ENCODE measurements around the gene PCDHA10. TPM values are rescaled to one million over a fixed set of nuclear protein-coding genes. Genes with fewer than 3 reads are reported as not detected.

The PCDHA10 gene
- total RNA-seq, 1 donor from 2014 or later, result not detected

Other genes starting within 250 kb of the PCDHA10 start
- gene CD14, start 222.7 kb upstream of the PCDHA10 start, total RNA-seq, result 0.17 TPM in 1 of 2 replicates, not detected in the other
- 10.6 and 14.6 TPM in 2 replicates for gene TMCO6, start 216.4 kb upstream of the PCDHA10 start, total RNA-seq
- 60.2 and 73.4 TPM in 2 replicates for gene NDUFA2, start 208.3 kb upstream of the PCDHA10 start, total RNA-seq
- gene IK, start 208.1 kb upstream of the PCDHA10 start, total RNA-seq, result 58.7 and 73.3 TPM in 2 replicates
- 15.9 and 17.0 TPM in 2 replicates for gene WDR55, start 191.0 kb upstream of the PCDHA10 start, total RNA-seq
- 0.15 and 0.67 TPM in 2 replicates for gene DND1, start 182.3 kb upstream of the PCDHA10 start, total RNA-seq
- 70.8 and 73.6 TPM in 2 replicates for gene HARS1, start 164.5 kb upstream of the PCDHA10 start, total RNA-seq
- 21.3 and 27.2 TPM in 2 replicates for gene HARS2, start 164.4 kb upstream of the PCDHA10 start, total RNA-seq
- 16.5 and 25.6 TPM in 2 replicates for gene ZMAT2, start 155.4 kb upstream of the PCDHA10 start, total RNA-seq
- gene PCDHA1, start 69.8 kb upstream of the PCDHA10 start, total RNA-seq, result not detected in 2 replicates
- not detected in 2 replicates for gene PCDHA2, start 61.0 kb upstream of the PCDHA10 start, total RNA-seq
- gene PCDHA3, start 54.8 kb upstream of the PCDHA10 start, total RNA-seq, result under 0.01 TPM in 1 of 2 replicates, not detected in the other
- under 0.01 TPM in 2 replicates for gene PCDHA4, start 48.8 kb upstream of the PCDHA10 start, total RNA-seq
- not detected in 2 replicates for gene PCDHA5, start 34.3 kb upstream of the PCDHA10 start, total RNA-seq
- 0.15 TPM in 1 of 2 replicates, not detected in the other for gene PCDHA6, start 27.9 kb upstream of the PCDHA10 start, total RNA-seq
- gene PCDHA7, start 21.6 kb upstream of the PCDHA10 start, total RNA-seq, result 0.15 TPM in 1 of 2 replicates, not detected in the other
- not detected in 2 replicates for gene PCDHA8, start 14.7 kb upstream of the PCDHA10 start, total RNA-seq
- not detected in 2 replicates for gene PCDHA9, start 7.5 kb upstream of the PCDHA10 start, total RNA-seq
- gene PCDHA11, start 13.1 kb downstream of the PCDHA10 start, total RNA-seq, result not detected in 2 replicates
- not detected in 2 replicates for gene PCDHA12, start 19.4 kb downstream of the PCDHA10 start, total RNA-seq
- not detected in 2 replicates for gene PCDHA13, start 26.2 kb downstream of the PCDHA10 start, total RNA-seq
- gene PCDHAC1, start 70.4 kb downstream of the PCDHA10 start, total RNA-seq, result not detected in 2 replicates
- gene PCDHAC2, start 110.6 kb downstream of the PCDHA10 start, total RNA-seq, result not detected in 2 replicates
- not detected in 2 replicates for gene PCDHB1, start 195.5 kb downstream of the PCDHA10 start, total RNA-seq
- 0.34 and 0.45 TPM in 2 replicates for gene PCDHB2, start 238.7 kb downstream of the PCDHA10 start, total RNA-seq
- 0.15 and 0.17 TPM in 2 replicates for gene PCDHB3, start 244.6 kb downstream of the PCDHA10 start, total RNA-seq

All from bronchus fibroblast of lung (primary cell).